Upper lobe of right lung (tissue), 1 donor: ENCODE data around the gene LGR5. TPM values are rescaled to one million over a fixed set of nuclear protein-coding genes. Genes with fewer than 3 reads are reported as not detected.

Source experiments
- ATAC-seq: fragments of 200-7000 bp; cut with Tn5 transposase; one replicate; pipeline ENCODE4 v1.9.1; 2020; ENCODE audit warnings: mild to moderate bottlenecking, moderate library complexity
- DNase-seq: peaks from one replicate; pipeline ENCODE4 v3.0.0-alpha.2; 2020
- H3K27ac ChIP-seq: fragments of 200-600 bp; one replicate; pipeline ENCODE4 v1.8.0; 2022
- H3K27me3 ChIP-seq: fragments of 200-600 bp; one replicate; pipeline ENCODE4 v1.8.0; 2022; ENCODE audit warnings: mild to moderate bottlenecking
- H3K36me3 ChIP-seq: fragments of 200-600 bp; one replicate; pipeline ENCODE4 v1.8.0; 2022
- H3K4me1 ChIP-seq: fragments of 200-600 bp; one replicate; pipeline ENCODE4 v1.8.0; 2022
- H3K4me3 ChIP-seq: fragments of 200-600 bp; one replicate; pipeline ENCODE4 v1.8.0; 2022; ENCODE audit warnings: mild to moderate bottlenecking
- H3K9me3 ChIP-seq: fragments of 200-600 bp; one replicate; pipeline ENCODE4 v1.8.0; 2022
- CTCF ChIP-seq: fragments of 200-600 bp; IDR thresholded peaks from one replicate; pipeline ENCODE4 v1.8.0; 2022; ENCODE audit warnings: antibody characterized with exemption
- intact Hi-C: fragments of 100-400 bp; cut with DNase I; formaldehyde crosslinking; loops from one replicate; pipeline ENCODE4 v1.11.0; 2022
- total RNA-seq: library from RNA; stranded (reverse); fragmentation: NEBNext Ultra II Directional; extraction: Animal tissue kit (Norgen Biotek cat#: 25700); gene quantifications from one replicate; pipeline ENCODE4 v1.2.1, GENCODE V29; 2021
- donor health status: DM: no; HTN: yes; CAD: no; lungs with severe emphysema.

Gene LGR5
- total RNA-seq, 1 donor from 2014 or later, result 0.35 TPM

GRCh38 chr12:71461787-71462328 lies 22.3 kb downstream of the LGR5 start:
- intact Hi-C loops, result no loop called here
- no peak for ATAC-seq

GRCh38 chr12:71465796-71466195 lies 26.2 kb downstream of the LGR5 start:
- ATAC-seq (no peak), DNase-seq (no peak)
- Histone ChIP-seq H3K9me3 (no peaks in the 10 kb centered on the region), H3K4me1 (no peaks in the 10 kb centered on the region), H3K36me3 (no peaks in the 10 kb centered on the region), H3K27me3 (no peaks in the 10 kb centered on the region), H3K4me3 (no peak overlapping the region), H3K27ac (no peak overlapping the region)
- TF ChIP-seq CTCF, result no peak
- intact Hi-C loops, result no loop called here

More at GRCh38 chr12:71461787-71462328, 22.3 kb downstream of the LGR5 start:
- Histone ChIP-seq H3K9me3 (no peaks in the 10 kb centered on the region), H3K27me3 (no peaks in the 10 kb centered on the region), H3K36me3 (no peaks in the 10 kb centered on the region), H3K4me3 (no peak overlapping the region), H3K4me1 (no peaks in the 10 kb centered on the region), H3K27ac (no peak overlapping the region)
- no peak for DNase-seq
- no peak for TF ChIP-seq CTCF

- H3K4me3 ChIP-seq, result no peak overlapping the region
- intact Hi-C loops, result no loop called here
- no peak for DNase-seq
- H3K9me3 ChIP-seq, result no peaks in the 10 kb centered on the region
- no peaks in the 10 kb centered on the region for H3K27me3 ChIP-seq
- no peaks in the 10 kb centered on the region for H3K36me3 ChIP-seq
- H3K4me1 ChIP-seq, result no peaks in the 10 kb centered on the region
- no peak overlapping the region for H3K27ac ChIP-seq
- ATAC-seq, result no peak
- TF ChIP-seq CTCF, result no peak
Observed at GRCh38 chr12:71469258-71469750, 29.7 kb downstream of the LGR5 start.

GRCh38 chr12:71472441-71472911 lies 32.9 kb downstream of the LGR5 start:
- no peak for TF ChIP-seq CTCF
- Histone ChIP-seq H3K27me3 (no peaks in the 10 kb centered on the region), H3K36me3 (no peaks in the 10 kb centered on the region), H3K9me3 (no peaks in the 10 kb centered on the region), H3K27ac (no peak overlapping the region), H3K4me3 (no peak overlapping the region), H3K4me1 (no peaks in the 10 kb centered on the region)
- intact Hi-C loops, result no loop called here
- ATAC-seq (no peak), DNase-seq (no peak)

GRCh38 chr12:71474791-71475190 lies 35.2 kb downstream of the LGR5 start:
- Histone ChIP-seq H3K36me3 (no peaks in the 10 kb centered on the region), H3K9me3 (no peaks in the 10 kb centered on the region), H3K4me1 (no peaks in the 10 kb centered on the region), H3K27ac (no peak overlapping the region), H3K4me3 (no peak overlapping the region), H3K27me3 (no peaks in the 10 kb centered on the region)
- no peak for TF ChIP-seq CTCF
- DNase-seq (no peak), ATAC-seq (no peak)
- intact Hi-C loops, result no loop called here

- H3K36me3 ChIP-seq, result no peaks in the 10 kb centered on the region
- no peaks in the 10 kb centered on the region for H3K9me3 ChIP-seq
- ATAC-seq (no peak), DNase-seq (no peak)
- TF ChIP-seq CTCF, result no peak
- no peak overlapping the region for H3K27ac ChIP-seq
- intact Hi-C loops, result no loop called here
- H3K4me3 ChIP-seq, result no peak overlapping the region
- no peaks in the 10 kb centered on the region for H3K4me1 ChIP-seq
- H3K27me3 ChIP-seq, result no peaks in the 10 kb centered on the region
Observed at GRCh38 chr12:71475280-71475679, 35.7 kb downstream of the LGR5 start.
